CD4-positive, alpha-beta T cell treated with Interferon gamma for 1 hour (primary cell): Measurements from ENCODE around the gene KDM6B.
A peak's percentile ranks its signal among the peaks of the same experiment; 100 is the strongest.
"Not testable (repeated sequence)": the region's sequence is repeated elsewhere in the genome, so short reads cannot be mapped to it uniquely, and the experiment has no call there.

Experiments used
- DNase-seq: peaks from one replicate; pipeline ENCODE4 v3.0.0-alpha.2; 2020

The KDM6B gene

DNA sequence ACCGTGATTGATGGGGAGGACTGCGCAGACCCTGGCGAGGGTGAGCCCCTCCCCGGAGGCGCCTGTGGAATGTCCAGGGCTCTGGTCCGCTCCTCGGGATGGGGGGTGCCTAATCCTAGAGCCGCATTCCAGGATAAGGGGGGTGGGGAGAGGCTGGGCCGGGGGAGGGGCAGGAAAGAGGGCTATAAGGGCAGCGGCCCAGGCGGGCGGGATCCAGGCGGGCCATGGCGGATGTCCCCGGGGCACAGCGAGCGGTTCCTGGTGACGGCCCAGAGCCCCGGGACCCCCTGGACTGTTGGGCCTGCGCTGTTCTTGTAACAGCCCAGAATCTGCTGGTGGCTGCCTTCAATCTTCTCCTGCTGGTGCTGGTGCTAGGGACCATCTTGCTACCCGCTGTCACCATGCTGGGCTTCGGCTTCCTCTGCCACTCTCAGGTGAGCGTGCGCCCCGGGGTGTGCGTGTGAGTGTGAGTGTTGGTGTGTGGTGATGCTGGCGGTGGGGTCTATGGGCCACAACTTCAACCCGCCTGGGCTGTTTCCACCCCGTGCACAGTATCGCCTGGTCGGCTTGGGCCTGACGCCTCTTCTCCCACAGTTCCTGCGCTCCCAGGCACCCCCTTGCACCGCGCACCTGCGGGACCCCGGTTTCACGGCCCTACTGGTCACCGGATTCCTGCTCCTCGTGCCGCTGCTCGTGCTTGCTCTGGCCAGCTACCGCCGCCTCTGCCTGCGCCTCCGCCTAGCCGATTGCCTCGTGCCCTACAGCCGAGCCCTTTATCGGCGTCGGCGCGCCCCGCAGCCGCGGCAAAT, 21.0 kb downstream of the KDM6B start, which contains the start of gene TMEM88:
Gene TMEM88, plus strand, starts transcription at position 216 of the 809 bp plus-strand sequence. Its CDS starts 9 bp downstream, at position 225.
- peak; percentile 33 for DNase-seq

- DNase-seq: peak; percentile 25
Measured at GRCh38 chr17:7855660-7856010, 21.6 kb downstream of the KDM6B start.

DNA sequence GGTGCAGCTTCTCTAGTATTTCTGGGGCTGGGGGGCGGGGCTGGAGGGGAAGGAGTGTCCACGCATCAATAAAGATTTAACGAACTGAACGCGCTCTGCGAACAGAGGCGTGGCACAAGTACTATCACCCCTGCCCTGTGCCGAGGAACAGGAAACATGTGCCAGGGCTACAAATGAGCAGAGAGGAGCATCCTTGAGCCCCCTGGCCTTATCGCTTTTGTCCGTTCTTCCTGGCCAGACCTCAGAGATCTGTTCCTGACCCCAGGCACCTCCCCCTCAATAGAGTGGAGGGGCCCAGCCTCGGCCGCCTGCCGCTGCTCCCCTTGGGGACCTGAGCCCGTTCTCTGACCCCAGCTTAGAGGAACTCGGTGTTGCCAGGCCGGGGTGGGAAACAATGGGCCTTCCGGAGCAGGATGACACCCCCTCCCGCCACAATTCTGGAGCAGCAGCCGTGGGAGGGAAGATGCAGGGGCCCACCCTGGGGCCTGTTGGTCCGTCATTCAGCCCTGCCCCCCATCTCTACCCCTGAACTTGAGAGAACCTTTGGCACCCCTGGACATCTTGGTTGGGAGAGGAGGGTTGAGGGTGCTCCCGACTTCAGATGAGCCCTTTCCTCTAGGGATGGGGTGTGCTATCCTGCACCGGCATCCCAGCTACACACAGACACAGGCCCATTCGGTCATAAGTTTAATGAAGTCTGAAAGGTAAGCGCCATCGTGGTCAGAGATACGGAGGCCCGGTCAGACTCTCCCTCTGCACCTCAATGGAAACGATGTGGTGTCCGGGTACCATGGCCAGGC, 22.2 kb downstream of the KDM6B start:
- peak; percentile 56 for DNase-seq

- peak; percentile 98 for DNase-seq
Measured at GRCh38 chr17:7856811-7857712, 23.0 kb downstream of the KDM6B start, which contains the start of gene NAA38. TSS of gene NAA38 (minus strand) at chr17:7857559. CDS start at chr17:7857463, 96 bp downstream.

DNA sequence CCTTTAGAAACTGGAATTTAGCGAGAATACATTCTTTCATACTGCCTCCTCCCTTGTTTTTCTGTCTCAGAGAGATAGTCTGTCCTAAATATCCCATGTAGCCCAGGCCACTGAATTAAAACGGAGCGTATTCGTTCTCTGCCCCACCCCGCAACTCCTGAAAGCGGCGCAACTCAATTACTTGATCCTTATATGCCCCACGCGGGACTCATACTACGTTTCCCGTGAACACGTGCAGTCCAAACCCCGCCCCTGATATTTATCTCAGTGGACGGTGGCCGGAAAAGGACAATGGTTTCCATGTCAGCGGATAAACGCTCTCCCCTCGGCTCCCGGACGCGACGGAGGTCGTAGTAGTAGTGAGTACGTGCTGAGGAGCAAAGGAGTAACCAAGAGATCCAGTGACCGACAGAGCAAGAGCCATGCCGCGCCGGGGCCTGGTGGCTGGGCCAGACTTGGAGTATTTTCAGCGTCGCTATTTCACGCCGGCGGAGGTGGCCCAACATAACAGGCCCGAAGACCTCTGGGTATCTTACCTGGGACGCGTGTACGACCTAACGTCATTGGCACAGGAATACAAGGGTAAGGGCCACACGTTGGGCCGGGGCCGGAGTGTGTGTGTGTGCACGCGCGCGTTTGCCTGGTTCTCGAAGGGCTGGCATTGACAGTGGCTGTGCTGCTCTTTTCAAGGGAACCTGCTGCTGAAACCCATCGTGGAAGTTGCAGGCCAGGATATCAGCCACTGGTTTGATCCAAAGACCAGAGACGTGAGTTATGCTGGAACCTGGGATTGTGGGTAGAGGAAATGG, 23.9 kb downstream of the KDM6B start, which contains the start of gene CYB5D1:
Gene CYB5D1, plus strand, starts transcription at position 291 of the 809 bp plus-strand sequence. Its CDS starts 132 bp downstream, at position 423.
- DNase-seq: peak; percentile 91

GRCh38 chr17:7858522-7858810, 24.4 kb downstream of the KDM6B start:
- peak; percentile 52 for DNase-seq

DNA sequence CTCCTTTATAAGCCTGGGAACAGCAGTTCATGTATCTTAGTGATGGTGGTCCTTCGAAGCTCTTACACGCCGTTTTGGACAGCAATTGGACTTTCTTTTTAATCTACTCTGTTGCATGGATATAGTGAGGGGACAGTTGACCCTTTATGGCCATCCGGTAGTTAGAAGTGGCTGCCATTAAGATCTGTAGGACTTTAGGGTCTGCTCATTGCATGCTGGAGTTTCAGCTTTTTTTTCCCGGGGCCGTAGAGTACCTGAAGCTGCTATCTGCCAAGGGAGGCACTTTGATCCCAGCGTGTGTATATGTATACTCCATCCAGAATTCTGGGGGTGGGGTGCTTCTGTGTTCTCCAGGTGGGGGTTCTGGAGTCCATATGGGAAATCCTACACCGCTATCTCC, 25.0 kb downstream of the KDM6B start:
- DNase-seq: no peak

- peak; percentile 38 for DNase-seq
Measured at GRCh38 chr17:7862692-7863437, 28.8 kb downstream of the KDM6B start.

DNA sequence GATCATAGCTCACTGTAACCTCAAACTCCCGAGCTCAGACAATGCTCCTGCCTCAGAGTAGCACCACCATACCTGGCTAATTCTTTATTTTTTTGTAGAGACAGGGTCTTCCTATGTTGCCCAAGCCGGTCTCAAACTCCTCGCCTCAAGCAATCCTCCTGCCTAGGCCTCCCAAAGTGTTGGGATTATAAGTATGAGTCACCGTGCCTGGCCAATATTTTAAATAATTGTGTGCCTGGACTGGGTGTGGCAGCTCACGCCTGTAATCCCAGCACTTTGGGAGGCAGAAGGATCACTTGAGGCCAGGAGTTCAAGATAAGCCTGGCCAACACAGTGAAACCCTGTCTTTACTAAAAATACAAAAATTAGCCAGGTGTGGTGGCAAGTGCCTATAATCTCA, 30.4 kb downstream of the KDM6B start:
- not testable (repeated sequence) for DNase-seq

DNA sequence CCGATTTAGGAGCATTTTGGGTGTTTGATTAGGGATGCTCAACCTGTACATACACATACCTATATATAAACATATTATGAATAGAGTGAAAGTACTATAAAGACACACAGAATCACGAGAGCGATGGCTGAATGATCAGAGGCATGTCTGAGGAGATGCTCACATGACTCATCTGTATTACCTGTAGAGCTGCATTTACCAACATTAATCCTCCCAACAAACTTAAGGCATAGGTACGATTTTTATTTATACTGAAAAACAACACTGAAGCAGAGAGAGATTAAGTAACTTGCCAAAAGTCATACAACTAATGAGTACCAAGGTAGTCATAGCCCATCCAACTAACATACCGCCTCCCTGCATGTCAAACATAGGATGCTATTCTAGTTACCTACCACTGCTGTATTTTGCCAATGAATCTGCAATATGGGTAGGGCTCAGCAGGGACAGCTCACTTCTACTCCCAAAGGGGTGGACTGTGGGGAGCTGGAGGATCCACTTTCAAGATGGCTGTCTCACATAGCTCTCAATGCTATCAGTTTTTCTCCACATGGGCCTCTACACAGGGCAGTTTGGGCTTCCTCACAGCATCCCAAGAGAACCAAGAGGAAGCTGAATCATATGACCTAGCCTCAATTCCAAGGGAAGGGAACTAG, 31.1 kb downstream of the KDM6B start:
- no peak for DNase-seq

GRCh38 chr17:7867881-7868329, 33.9 kb downstream of the KDM6B start:
- DNase-seq: no peak

GRCh38 chr17:7873051-7873450, 39.0 kb downstream of the KDM6B start:
- no peak for DNase-seq

GRCh38 chr17:7875804-7876370, 41.9 kb downstream of the KDM6B start:
- DNase-seq: no peak

- no peak for DNase-seq
Measured at GRCh38 chr17:7878234-7878633, 44.2 kb downstream of the KDM6B start.

- no peak for DNase-seq
Measured at GRCh38 chr17:7880076-7880868, 46.3 kb downstream of the KDM6B start.

DNA sequence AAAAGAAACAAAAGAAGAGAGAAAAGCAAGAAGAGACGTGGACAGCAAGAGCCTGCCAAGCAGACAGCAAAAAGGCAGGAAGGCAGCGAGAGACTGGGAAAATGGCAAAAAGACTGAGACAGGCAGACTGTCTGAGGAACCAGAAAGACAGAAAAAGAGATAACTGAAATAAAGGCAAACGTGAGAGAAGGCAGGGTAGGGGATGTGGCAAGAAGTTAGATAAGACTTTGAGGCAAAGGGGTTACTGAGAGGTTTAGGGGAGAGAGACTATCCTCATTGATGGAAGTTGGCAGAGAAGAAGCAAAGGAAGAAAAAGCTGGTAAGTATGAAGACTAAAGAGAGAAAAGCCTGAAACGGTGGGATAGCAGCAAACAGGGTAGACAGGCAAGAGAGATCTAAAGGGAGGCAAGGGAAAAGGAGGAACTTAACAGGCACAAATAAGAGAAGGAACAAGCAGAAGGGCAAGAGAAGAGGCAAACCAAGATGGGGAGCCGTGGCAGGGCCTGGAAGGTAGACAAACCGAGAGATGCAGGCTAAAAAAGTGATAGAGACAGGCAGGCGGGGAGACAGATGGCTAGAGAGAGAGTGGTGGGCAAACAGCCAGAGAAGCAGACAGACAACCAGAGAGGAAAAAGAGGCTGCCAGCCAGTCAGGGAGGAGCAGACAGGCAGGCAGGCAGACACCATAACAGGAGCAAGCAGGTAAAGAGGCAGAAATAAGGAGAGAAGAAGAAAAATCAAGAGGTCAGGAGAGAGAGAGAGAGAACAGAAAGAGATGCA, 47.4 kb downstream of the KDM6B start:
- DNase-seq: no peak

- DNase-seq: no peak
Measured at GRCh38 chr17:7882068-7882467, 48.1 kb downstream of the KDM6B start.

- DNase-seq: no peak
Measured at GRCh38 chr17:7882629-7883028, 48.6 kb downstream of the KDM6B start.
